ENCODE measurements around the gene RBPJL. TPM values are rescaled to one million over a fixed set of nuclear protein-coding genes. Genes with fewer than 3 reads are reported as not detected.

RBPJL gene
- total RNA-seq, 1 experiment from 2014 or later = 0.85 TPM

- peak; percentile 99 for DNase-seq (ENCODE audit: low spot score)
- Mint-ChIP-seq H3K27me3 (ENCODE audit: low read depth) (no peaks in the 10 kb centered on the region), H3K4me3 (peak within 1 kb of the TSS; percentile 97), H3K9me3 (no peaks in the 10 kb centered on the region), H3K36me3 (no peaks in the 10 kb centered on the region; the same call in none of the 2 replicates), H3K27ac (peak within 1 kb of the TSS; percentile 98), H3K4me1 (peaks cover 25% of the 10 kb centered on the region)
- ChIA-PET CTCF (interaction anchor here (0.6 to 8.3 kb wide), 49 partner anchors 9 to 571 kb away, joined by 3 to 152 read pairs (median 5); partner anchors contain the start of genes DBNDD2, MATN4, PIGT and SDC4), POLR2A (interaction anchor here (0.5 to 3.0 kb wide), 13 partner anchors 11 to 393 kb away, joined by 3 to 11 read pairs (median 5); partner anchors contain the start of genes PIGT and SDC4)
- peak; percentile 89 for ATAC-seq
- TF ChIP-seq MAX (CRISPR knock-in tag; IDR thresholded peaks at IDR 0.05) = peak; percentile 86
- TF ChIP-seq JUN (CRISPR knock-in tag; IDR thresholded peaks at IDR 0.05) = no peak
- TF ChIP-seq GRHL2 (CRISPR knock-in tag; IDR thresholded peaks at IDR 0.05; ENCODE audit: insufficient replicate concordance, severe bottlenecking) = no peak
- TF ChIP-seq ARID4B (CRISPR knock-in tag; IDR thresholded peaks at IDR 0.05; ENCODE audit: borderline replicate concordance) = peak; percentile 93; the same call in 1 of the 2 replicates
- TF ChIP-seq TCF7 (CRISPR knock-in tag; IDR thresholded peaks at IDR 0.05; ENCODE audit: low read depth) = no peak
- no peak for TF ChIP-seq CREB1 (CRISPR knock-in tag; IDR thresholded peaks at IDR 0.05)
- TF ChIP-seq USF2 (CRISPR knock-in tag; IDR thresholded peaks at IDR 0.05) = no peak
- no peak for TF ChIP-seq EMX1 (CRISPR knock-in tag; IDR thresholded peaks at IDR 0.05)
- peak; percentile 77; the same call in 1 of the 2 replicates for TF ChIP-seq CREM (CRISPR knock-in tag; IDR thresholded peaks at IDR 0.05)
- no peak for TF ChIP-seq NR2C2 (CRISPR knock-in tag; IDR thresholded peaks at IDR 0.05)
- TF ChIP-seq IRF1 (CRISPR knock-in tag; IDR thresholded peaks at IDR 0.05) = no peak
- no peak for TF ChIP-seq PREB (CRISPR knock-in tag; IDR thresholded peaks at IDR 0.05; ENCODE audit: borderline replicate concordance)
- TF ChIP-seq PRRX2 (CRISPR knock-in tag; IDR thresholded peaks at IDR 0.05) = no peak
- TF ChIP-seq RORB (CRISPR knock-in tag; IDR thresholded peaks at IDR 0.05) = no peak
- no peak for TF ChIP-seq ZNF532 (CRISPR knock-in tag; IDR thresholded peaks at IDR 0.05; ENCODE audit: borderline replicate concordance)
- peak; percentile 50 for TF ChIP-seq TEAD1 (CRISPR knock-in tag; IDR thresholded peaks at IDR 0.05)
- peak; percentile 70; the same call in 1 of the 2 replicates for TF ChIP-seq CBFB (CRISPR knock-in tag; IDR thresholded peaks at IDR 0.05; ENCODE audit: low read depth)
- TF ChIP-seq ZNF423 (CRISPR knock-in tag; IDR thresholded peaks at IDR 0.05) = no peak
- no peak; the same call in 1 of the 2 replicates for TF ChIP-seq RELA (CRISPR knock-in tag; IDR thresholded peaks at IDR 0.05; ENCODE audit: borderline replicate concordance)
- TF ChIP-seq E2F1 (CRISPR knock-in tag; IDR thresholded peaks at IDR 0.05) = no peak
- TF ChIP-seq ZMAT4 (CRISPR knock-in tag; IDR thresholded peaks at IDR 0.05) = no peak
- TF ChIP-seq MLX (CRISPR knock-in tag; IDR thresholded peaks at IDR 0.05) = no peak
Measured at GRCh38 chr20:45362804-45363610, 56.4 kb downstream of the RBPJL start, which contains the start of gene SYS1. Gene SYS1 (plus strand): TSS chr20:45363156. CDS start chr20:45363532, 376 bp downstream.

All from WTC11 (cell line).